ENCODE measurements around the gene TACC3.

The TACC3 gene

GRCh38 chr4:1678244-1678643 is 43.1 kb upstream of the TACC3 start:
- DNase-seq (ENCODE audit: low read depth in 2 of 2): no peak
- TF ChIP-seq, protein P1, sequence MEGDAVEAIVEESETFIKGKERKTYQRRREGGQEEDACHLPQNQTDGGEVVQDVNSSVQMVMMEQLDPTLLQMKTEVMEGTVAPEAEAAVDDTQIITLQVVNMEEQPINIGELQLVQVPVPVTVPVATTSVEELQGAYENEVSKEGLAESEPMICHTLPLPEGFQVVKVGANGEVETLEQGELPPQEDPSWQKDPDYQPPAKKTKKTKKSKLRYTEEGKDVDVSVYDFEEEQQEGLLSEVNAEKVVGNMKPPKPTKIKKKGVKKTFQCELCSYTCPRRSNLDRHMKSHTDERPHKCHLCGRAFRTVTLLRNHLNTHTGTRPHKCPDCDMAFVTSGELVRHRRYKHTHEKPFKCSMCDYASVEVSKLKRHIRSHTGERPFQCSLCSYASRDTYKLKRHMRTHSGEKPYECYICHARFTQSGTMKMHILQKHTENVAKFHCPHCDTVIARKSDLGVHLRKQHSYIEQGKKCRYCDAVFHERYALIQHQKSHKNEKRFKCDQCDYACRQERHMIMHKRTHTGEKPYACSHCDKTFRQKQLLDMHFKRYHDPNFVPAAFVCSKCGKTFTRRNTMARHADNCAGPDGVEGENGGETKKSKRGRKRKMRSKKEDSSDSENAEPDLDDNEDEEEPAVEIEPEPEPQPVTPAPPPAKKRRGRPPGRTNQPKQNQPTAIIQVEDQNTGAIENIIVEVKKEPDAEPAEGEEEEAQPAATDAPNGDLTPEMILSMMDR (IDR thresholded peaks at IDR 0.05; ENCODE audit: low read depth, low read length): no peak
- H3K4me3 ChIP-seq (replicated peaks in 1 of 2; ENCODE audit: low read depth in 2 of 2, low read length in 2 of 2): no peak overlapping the region

DNA sequence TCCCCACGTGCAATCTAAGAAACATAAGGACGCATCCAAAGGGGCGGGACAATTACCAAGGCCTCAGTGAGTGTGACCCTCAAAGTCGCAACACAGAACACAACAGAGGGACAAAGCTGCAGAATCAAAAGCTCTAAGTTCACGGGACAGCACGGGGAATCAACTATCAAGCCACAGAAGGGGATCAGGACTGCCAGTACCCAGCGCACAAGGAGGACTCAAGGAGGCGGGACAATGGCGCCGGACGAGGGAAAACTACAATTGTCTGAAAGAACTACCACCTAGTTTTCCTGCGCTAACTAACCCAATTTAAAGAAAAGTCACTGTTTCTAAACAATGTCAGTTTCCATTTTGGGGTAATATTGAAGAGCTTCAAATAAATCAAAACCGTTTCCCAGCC is 38.5 kb upstream of the TACC3 start:
- TF ChIP-seq, protein P1 (IDR thresholded peaks at IDR 0.05; ENCODE audit: low read depth, low read length): no peak
- no peak for DNase-seq (ENCODE audit: low read depth in 2 of 2)
- peak overlapping the region; percentile 56 to 61 for H3K4me3 ChIP-seq (replicated peaks in 1 of 2; ENCODE audit: low read depth in 2 of 2, low read length in 2 of 2)

DNA sequence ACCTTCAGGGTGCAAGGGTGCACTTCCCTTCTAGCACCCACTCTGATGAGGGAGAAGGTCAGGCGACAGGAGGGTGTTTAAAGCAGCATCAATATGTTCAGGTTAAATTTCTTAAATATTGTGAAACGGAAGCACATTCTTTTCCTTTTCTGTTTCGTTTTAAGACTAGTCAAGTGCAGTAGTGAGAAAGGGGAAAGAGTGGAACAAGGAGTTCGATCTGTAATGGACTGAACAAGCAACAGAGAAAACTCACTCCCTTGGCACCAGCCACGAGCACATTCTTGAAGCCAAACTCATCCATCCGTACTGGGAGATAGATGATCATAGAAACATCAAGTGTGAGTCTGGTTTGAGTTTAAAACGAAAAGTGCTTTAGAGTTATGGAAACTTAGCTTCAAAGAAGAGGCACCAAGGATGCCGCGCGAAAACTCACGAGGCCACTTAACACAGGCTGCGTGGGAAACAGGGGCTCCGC is 38.0 kb upstream of the TACC3 start:
- peak; percentile 81 to 92 for DNase-seq (ENCODE audit: low read depth in 2 of 2)
- H3K4me3 ChIP-seq (replicated peaks in 1 of 2; ENCODE audit: low read depth in 2 of 2, low read length in 2 of 2): peak overlapping the region; percentile 56 to 61
- TF ChIP-seq, protein P1 (IDR thresholded peaks at IDR 0.05; ENCODE audit: low read depth, low read length): no peak

DNA sequence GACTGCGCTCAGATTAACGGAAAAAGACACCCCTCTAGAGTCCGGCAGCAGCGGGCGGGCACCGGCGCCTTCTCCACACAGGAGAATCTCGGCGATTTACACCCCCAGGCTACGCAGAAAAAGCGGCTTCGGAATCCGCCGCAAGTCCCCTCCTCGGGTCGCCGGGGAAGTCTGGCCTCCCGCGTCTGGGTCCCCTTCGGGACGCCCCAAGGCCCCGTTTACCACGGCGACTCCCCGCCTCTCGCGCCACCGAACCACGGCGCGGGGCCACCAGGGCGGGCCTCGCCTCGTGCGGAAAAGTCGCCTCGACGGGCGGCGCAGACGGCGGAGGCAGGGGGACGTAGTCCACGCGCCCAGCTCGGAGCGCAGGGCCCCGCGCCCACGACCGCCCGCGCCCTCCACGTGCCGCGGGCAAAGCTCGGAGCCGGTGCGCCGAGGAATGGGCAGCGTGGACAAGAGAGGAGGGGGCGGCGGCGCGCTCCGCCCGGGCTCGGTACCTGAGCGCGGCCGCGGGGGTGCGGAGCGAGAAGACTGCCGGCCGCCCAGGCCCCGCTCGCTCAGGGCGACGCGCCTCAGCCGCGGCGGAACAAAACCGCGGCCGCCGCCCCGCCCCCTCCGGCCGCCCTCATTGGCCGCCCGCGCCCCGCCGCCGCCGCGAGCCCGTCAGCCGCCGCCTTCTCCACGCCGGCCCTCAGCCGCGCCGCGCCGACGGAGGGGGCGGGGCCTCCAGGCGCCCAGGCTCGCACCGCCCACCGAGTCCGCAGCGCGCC is 37.4 kb upstream of the TACC3 start, which contains the start of gene FAM53A:
Gene FAM53A, minus strand, starts transcription at position 578 of the 770 bp plus-strand sequence. CDS start 15,572 bp downstream, outside the sequence.
- H3K4me3 ChIP-seq (replicated peaks in 1 of 2; ENCODE audit: low read depth in 2 of 2, low read length in 2 of 2): peak within 1 kb of the TSS; percentile 56 to 61
- TF ChIP-seq, protein P1 (IDR thresholded peaks at IDR 0.05; ENCODE audit: low read depth, low read length): no peak
- peak; percentile 82 to 91 for DNase-seq (ENCODE audit: low read depth in 2 of 2)

DNA sequence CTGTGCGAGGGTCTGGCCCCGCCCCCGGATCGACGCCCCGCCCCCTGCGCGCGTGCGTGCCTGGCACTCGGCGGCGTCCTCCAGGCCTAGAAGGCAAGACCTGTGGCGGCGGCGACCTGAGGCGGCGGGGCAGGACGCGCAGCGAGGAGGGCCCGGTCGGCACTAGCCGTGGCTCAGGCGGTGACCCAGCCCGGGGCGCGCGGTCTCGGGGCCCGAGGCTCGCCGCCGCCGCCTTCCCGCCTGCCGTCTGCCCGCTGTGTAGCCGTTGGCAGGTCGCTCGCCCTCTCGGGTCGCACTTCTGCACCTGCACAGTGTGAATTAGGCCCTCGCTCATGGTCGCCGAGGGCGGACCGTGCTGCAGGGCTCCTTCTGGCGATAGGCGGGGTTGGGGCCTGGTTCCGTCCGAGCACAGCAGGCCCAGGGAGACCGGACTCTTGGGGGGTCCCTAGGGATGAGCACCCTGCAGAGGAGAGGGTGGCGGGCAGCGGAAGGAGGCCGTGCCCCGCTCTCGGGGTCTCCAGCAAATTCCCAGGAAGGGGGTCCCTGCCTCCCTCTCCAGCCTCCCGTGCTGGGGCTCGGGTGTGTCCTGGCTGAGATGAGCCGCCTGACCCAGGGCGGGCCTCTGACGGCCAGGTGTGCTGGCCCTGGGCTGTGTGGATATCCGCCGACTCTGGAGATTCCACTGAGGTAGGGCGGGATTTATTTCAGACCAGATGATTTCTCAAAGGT is 36.7 kb upstream of the TACC3 start:
- peak overlapping the region; percentile 42 to 44 for H3K4me3 ChIP-seq (replicated peaks in 1 of 2; ENCODE audit: low read depth in 2 of 2, low read length in 2 of 2)
- no peak for DNase-seq (ENCODE audit: low read depth in 2 of 2)
- TF ChIP-seq, protein P1 (IDR thresholded peaks at IDR 0.05; ENCODE audit: low read depth, low read length): no peak

- TF ChIP-seq, protein P1 (IDR thresholded peaks at IDR 0.05; ENCODE audit: low read depth, low read length): no peak
- no peak overlapping the region for H3K4me3 ChIP-seq (replicated peaks in 1 of 2; ENCODE audit: low read depth in 2 of 2, low read length in 2 of 2)
- no peak for DNase-seq (ENCODE audit: low read depth in 2 of 2)
These were observed 35.8 kb upstream of the TACC3 start for GRCh38 chr4:1685235-1686150.
